Measurements from ENCODE around the gene SLC7A11. TPM values are rescaled to one million over a fixed set of nuclear protein-coding genes. Genes with fewer than 3 reads are reported as not detected.

The SLC7A11 gene
- 122 and 291 TPM in 2 replicates for total RNA-seq

GRCh38 chr4:138242076-138242833, at the start of gene SLC7A11:
Gene SLC7A11 (minus strand): TSS chr4:138242349. CDS start chr4:138242069, 280 bp downstream.

